Peyer's patch (tissue), 4 donors: ENCODE data around the gene RPL11.

Experiments used
- CTCF ChIP-seq, 6 experiments: fragments of 450-650 bp in 4 of 6; fragments of 200-600 bp in 2 of 6; sonication (generic) in 1 of 6; IDR thresholded peaks; one replicate each; pipeline ENCODE4 v1.5.1; 2017 to 2019; ENCODE audit warnings: antibody characterized with exemption in 6 of 6, mild to moderate bottlenecking in 3 of 6, moderate library complexity in 1 of 6
- POLR2A ChIP-seq, 2 donors: fragments of 450-650 bp; IDR thresholded peaks; one replicate each; pipeline ENCODE4 v1.5.1; 2017; ENCODE audit warnings: antibody characterized with exemption in 2 of 2, mild to moderate bottlenecking in 2 of 2, moderate library complexity in 2 of 2

- TF ChIP-seq POLR2A (IDR thresholded peaks at IDR 0.05) (no peak), CTCF (IDR thresholded peaks at IDR 0.05) (no peak)
These were observed 27.7 kb downstream of the RPL11 start for GRCh38 chr1:23719162-23719820.
